NCI-H187 (cell line): ENCODE measurements around the gene LARP1.
"Not testable (repeated sequence)": the region's sequence is repeated elsewhere in the genome, so short reads cannot be mapped to it uniquely, and the experiment has no call there.

ENCODE experiments used
- DNase-seq, 2 experiments: peaks; one replicate each; lab custom pipeline; 2025; lab: John Stamatoyannopoulos, UW

Gene LARP1

DNA sequence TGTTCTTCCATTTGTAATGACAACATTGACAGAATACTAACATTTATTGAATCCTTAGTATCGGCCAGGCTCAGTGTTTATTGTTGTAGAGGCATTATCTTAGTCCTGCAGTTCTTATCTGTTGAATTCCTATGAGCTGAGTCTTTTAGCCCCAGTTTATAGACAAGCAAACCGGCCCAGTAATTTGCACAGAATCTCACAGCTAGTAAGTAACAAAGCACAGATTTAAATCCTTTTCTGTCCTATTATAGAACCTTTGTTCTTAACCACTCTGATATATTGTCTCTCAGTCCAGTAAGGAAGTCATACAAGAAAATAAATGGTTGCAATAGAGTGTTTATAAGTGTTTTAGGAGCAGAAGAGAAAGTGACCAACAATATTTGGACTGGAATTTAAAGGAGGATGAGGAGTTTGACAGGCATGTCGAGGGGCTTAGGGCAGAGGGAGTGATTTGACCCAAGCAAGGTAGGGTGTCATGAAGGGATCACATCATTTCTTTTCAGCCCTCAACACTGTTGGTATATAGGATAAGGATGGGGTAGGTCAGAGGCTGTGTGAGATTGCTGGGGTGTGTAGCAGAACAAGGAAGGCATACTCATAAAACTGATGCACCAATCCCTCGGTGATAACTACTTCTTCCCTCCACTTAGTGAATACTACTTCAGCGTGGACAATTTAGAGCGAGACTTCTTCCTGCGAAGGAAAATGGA, 39.5 kb downstream of the LARP1 start:
- DNase-seq, result no peak

DNA sequence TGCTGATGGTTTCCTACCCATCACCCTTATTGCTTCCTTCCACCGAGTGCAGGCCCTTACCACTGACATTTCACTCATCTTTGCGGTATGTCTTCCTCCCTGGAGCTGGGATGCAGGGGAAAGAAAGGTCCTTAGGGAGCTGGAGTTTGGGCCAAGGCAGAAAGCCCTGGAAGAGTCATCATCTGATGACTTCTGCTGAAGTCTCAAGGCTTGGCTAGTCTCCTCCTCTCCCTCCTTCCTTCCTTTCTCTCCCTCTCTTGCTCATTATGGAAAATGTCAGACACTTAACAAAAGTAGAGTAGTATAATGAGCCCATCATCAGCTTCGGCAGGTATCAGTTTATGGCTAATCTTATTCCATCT, 40.0 kb downstream of the LARP1 start:
- DNase-seq, result no peak

DNA sequence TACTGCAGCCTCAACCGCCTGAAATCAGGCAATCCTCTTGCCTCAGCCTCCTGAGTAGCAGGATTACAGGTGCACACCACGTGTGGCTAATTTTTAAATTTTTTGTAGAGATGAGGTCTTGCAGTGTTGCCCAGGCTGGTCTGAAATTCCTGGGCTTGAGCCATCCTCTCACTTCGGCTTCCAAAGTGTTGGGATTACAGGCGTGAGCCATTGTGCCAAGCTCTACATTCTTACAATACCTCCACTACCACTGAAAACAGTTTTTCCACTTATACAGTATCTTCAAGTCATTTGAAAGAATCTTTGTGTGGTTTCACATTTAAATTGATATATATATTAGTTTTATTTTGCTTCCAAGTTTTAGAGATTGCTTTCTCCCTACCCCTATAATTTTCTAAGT, 42.6 kb downstream of the LARP1 start:
- no peak for DNase-seq

DNA sequence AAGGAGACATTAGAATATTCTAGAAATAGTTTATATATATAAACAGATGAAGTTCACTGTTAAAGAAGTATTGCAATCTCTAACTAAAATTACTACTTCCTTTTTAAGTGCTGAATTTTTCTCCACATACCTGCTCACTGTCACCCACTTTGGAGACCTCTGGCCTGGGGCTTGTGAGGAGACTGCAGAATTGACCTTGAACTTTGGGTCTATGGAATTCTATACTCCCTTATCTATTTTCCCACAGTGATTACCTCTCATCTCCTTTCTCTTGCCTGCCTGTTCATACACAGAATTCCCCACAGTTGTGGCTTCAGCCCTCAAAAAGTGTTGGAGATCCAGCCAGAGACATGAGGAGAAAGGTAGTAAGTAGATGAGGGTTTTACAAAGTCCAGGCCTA, 45.4 kb downstream of the LARP1 start:
- DNase-seq, result no peak

DNA sequence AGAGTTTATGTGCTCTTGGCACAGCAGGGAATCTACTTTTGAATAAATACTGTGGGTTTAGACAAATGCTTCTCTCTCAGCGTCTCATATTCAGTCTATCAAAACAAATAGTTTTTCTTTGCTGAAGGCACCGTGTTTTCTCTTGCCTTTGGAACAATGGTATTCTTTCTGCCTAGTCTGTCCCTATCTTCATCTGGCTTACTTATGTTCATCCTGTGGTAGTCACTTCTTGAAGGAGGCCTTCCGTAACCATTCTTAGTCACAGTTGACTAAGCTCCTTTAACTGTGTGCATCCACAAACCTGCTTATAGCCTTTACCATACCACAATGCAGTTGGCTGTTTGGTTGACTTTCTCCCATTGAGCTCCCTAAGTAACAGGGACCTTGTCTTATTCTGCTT, 45.9 kb downstream of the LARP1 start:
- DNase-seq, result no peak

DNA sequence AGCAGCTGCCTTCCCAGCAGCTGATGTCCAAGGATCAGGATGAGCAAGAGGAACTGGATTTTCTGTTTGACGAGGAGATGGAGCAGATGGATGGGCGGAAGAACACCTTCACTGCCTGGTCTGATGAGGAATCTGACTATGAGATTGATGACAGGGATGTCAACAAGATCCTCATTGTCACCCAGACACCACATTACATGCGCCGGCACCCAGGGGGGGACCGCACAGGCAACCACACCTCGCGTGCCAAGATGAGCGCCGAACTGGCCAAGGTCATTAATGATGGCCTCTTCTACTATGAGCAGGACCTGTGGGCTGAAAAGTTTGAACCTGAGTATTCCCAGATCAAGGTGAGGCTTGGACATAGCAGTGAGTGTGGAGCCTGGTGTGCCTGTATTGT, 46.9 kb downstream of the LARP1 start:
- DNase-seq, result no peak

DNA sequence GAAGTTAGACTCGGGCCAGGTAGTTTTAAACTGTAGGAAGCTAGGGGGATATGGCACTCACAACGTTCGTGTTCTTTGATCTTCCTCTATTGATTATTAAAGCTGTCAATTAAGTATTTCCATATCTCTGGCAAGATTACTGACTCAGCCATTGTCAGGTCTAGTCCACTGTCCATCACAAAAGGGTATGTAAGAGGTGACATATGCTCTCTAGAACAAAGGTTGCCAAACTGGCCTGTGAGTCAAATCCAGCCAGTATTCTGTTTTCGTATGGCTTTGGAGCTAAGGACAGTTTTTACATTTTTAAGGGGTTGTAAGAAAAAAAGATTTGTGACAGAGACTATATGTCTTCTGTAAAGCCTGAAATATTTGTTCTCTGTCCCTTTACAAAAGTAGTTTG, 51.0 kb downstream of the LARP1 start:
- no peak for DNase-seq

DNA sequence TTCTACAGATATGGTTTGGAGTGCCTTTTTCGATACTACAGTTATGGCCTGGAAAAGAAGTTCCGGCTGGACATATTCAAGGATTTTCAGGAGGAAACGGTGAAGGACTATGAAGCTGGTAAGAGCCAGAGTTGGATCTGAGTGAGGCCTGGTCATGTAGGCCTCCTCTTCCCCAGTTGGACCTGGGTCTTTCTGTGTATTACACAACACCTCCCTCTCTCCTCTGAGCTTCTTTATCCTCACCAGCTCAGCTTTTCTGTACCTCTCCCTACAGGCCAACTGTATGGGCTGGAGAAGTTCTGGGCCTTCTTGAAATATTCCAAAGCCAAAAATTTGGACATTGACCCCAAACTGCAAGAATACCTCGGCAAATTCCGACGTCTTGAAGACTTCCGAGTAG, 56.1 kb downstream of the LARP1 start:
- DNase-seq, result no peak

DNA sequence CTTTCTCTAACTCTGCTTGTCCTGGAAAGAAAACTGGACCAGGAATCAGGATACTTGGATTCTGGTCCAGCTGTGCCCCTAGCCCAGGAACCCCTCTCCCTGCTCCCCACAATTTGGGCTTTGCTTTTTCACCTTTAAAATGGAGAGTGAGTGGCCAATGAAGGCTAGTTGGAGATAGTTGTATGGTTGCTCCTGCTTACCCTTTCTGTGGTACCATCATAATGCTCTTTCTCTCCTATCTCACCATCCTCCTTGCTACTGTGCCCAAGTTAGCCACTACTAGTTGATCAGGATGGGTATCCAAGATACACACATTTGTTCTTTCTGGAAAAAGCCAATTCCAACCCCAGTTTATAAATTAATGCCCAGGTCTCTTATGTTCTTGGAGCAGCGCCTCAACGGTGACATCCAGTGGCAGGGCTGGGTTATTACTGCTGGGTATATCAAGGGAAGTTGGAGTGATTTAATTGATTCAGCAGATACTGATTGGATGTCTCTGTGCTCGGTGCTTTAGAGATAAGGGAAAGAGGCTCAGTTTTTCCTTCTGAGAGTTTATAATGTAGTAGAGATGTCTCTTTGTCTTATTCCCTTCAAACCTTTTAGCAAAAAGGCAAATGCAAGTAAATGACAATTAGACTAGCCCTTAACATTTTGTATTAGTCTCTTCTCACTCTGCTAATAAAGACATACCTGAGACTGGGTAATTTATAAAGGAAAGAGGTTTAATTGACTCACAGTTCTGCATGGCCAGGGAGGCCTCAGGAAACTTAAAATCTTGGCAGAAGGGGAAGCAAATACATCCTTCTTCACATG, 56.7 kb downstream of the LARP1 start:
- no peak for DNase-seq

DNA sequence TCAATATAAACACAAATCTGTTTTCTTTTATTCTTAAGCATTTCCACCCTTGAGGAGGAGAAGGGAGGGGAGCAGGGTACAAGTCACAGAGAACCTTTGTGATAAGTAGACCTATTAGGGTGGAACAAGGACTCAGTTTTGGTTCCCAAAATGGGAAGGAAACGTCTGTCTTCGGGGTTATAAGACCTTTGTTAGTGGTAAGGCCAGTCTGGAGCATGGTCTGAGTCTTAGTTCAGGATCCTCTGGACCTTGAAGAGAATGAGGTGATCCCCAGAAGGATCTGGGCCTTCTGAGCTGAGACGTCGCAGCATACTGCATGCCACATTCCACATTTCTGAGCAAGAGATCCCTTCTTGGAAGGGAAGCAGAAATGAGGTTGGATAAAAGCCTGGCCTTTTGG, 58.0 kb downstream of the LARP1 start:
- DNase-seq, result no peak

DNA sequence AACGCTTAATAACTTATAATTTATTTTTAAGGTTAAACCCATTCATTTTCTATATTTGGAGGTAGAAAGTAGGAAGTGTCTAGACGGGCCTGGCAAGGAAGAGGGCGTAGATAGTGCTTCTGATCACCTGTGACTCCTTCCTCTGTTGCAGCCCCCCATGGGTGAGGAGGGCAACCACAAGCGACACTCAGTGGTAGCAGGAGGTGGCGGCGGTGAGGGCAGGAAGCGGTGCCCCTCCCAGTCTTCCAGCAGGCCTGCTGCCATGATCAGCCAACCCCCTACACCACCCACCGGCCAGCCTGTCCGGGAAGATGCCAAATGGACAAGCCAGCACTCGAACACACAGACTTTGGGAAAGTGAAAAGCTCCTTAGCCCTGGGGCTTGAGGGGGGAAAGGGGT, 58.6 kb downstream of the LARP1 start:
- DNase-seq, result no peak

DNA sequence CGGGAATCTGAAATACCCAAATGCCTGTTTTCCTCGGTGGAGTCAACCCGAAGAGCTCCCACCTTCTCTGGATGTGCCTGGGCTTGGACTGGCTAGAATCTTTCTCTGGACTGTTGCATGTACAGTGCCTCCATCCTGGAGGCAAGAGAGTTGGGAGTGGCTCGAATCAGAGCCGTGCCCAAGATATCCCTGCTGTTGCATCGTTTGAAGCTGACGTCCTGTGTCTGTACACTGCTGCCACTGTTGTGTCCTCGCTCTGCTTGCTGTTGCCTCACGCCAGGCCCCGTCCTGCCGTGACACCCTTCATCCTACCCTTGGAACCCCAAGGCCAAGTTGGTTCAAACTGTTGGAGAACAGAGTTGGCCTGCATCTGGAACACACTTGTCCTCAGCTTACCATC, 59.8 kb downstream of the LARP1 start:
- no peak for DNase-seq

DNA sequence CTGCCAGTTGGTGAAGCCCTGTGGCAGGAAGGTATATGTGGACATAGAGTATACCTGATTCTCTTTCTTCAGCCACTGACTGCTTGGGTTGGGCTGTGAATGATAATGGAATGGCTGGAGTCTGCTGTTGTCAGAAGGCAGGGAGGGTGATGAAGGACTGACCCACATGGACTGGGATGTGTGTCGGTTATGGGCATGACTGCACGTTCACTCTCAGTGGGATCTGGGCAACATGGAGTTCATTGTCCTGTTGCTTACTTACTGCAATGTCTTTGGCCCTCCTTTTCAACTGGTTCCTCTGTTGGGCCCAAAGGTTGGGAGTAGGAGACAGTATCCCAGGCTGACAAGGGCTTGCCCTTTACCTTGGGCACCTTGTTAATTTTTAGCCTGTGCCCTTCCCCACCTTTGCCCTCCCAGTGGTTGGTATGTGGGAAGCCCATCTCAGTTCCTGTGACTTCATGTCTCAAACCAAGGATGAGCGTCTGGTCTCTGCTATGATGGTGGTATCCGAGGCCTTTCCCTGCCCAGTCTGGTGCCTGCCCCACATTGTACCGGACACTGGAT, 60.6 kb downstream of the LARP1 start:
- no peak for DNase-seq

DNA sequence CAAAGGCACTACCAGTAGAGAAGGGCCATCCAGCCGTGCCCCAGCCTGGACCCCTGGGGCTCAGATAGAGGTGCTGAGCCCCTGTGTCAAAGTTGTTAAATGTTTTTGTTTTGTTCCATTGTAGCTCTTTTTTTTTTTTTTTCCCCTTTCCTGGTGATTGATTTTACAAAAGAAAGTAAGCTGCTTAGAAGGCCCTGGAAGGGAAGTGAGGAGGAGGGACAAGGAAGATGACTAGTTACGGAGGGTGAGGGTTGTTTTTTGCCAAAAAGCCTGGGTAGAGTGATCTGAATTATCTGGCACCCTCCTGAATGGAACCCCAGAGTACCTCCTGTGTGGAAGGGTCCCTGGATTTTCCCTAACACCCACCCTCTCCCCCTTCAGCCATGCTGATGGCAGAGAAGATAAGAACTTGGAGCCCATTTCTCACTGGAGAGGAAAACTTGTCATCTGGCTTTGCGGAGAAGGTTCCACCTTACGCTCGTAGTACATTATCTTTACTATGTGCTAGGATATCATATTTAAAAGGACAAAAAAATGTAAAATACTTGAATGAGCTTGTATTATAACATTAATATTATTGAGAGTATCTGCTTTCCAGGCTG, 61.8 kb downstream of the LARP1 start:
- no peak for DNase-seq

DNA sequence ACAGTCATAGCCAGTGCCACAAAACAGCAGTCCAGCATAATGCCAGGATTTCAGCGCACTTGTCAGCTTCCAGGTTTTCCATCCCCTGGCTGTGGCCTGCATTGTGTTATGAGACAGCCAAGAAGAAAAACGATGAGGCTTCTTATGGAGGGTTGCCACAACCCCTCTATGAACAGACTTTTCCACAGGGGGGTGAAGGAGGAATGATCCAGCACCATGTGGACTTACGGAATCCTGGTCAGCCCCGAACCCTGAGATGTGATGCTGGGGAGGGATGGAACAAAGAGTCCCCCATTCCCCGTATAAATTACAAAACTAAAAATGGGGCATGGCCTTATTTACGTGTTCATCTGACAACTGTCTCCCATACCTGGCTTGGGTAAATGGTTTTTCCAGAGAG, 62.6 kb downstream of the LARP1 start:
- no peak for DNase-seq

DNA sequence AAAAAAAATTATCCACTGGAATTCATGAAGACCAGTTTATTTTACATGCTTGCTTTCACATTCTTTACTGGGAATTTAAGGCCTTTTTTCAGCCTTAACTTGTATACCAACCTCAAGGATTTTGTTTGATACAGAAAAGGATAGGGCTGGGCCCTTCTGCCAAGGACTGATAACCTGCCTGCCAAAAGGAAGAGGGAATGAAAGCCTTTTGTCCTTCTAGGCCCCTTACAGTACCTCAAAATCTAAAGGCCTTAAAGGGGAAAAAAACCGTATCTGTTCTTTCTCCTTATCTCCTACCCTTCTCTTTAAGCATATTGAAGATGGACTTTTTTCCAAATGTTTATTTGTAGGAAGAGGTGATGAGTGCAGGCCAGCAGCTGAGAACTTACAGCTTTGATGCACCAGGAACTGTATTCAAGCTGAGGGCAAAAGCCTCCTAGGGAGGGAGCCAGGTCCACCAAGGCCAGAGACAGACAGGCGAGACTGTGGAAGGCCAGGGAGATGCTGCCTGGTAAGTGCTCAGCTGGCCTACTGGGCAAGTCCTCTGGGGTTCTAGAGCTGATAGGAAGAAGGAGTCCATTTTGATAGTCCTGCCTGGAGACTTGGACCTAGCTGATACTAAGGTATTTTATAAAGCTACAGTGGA, 63.4 kb downstream of the LARP1 start:
- no peak for DNase-seq

DNA sequence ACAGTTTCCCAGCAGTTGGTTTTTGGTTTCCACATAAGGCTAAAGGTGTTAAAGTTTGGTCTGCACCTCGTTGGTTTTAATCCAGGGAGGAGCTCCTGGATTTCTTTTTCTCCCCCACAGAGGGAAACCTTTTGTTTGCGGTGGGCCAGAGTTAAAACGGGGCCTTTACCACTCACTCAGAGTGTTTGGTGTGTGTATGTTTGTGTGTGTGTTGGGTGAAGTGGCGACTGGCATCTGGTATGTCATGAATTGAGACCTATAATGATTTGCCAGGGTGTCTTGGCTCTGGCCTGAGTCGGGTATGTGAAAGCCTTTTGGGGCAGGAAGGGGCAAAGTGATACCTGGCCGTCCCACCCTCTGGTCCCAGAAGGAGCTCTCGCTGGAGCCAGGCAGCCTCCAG, 64.4 kb downstream of the LARP1 start:
- no peak for DNase-seq

DNA sequence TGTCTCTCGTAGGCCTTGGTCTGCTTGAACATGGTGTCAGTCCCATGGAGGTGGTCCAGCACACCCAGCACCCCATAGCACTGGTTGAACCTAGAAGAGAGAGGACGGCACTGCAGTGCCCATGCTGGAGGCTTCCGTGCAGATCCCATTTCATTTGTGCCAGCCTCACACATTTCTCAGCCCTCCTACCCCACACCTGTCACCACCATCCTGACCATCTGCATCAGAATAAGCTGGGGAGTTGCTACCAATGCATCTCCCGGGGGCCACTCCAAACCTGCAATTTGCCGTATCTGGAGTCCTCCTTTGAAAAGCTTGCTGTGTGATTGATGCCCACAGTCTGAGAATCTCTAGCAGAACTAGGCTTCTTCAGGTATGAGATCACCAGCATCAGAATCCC, 65.2 kb downstream of the LARP1 start:
- no peak for DNase-seq

DNA sequence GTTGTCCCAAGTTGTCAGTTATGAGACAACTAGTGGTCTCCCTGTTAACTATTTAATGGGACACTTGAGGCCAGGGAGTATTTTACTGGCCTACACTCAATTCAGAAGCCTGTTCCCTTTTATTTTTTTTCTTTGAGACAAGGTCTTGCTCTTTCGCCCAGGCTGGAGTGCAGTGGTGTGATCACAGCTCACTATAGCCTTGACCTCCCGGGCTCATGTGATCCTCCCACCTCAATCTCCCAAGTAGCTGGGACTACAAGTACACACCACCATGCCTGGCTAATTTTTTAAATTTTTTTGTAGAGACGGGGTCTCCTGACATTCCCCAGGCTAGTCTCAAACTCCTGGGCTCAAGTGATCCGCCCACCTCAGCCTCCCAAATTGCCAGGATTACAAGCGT, 67.7 kb downstream of the LARP1 start:
- not testable (repeated sequence) for DNase-seq

DNA sequence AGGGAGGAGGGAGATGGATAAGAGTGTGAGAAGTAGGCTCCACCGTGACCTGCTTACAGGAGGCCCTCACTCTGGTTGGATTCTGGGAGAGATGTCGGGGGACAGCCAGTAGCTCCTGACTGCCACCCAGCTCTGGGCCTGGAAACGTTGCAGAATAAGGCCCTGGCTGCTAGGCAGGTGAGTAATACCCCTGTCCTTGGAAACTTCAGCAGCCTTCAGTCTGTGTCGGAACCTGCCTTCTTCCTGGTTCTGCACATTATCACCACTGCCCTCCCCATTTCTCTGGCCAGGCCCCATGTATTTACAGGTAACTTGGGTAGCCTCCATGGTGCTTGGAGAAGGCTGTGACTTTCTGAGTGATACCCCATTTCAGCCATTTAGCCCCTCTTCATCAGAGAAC, 68.4 kb downstream of the LARP1 start:
- no peak for DNase-seq

DNA sequence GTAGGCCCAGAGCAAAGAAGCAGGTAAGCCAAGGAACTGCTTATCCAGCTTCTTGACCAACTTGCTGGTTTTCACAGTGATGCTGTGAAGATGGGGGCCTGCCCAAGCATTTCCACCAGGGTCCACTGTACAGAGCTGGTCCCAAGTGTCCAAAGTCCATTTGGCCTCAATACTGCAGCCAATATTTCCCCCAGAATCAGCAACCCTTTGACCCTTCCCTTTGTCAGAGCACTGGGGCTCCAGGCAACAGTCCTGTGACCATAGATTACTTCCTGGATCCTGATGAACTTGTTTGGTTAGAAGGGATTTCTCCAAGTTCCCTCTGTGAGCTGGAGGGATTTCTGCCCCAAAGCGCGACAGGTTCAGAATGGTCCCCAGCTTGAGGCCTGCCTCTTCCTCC, 68.9 kb downstream of the LARP1 start:
- no peak for DNase-seq

DNA sequence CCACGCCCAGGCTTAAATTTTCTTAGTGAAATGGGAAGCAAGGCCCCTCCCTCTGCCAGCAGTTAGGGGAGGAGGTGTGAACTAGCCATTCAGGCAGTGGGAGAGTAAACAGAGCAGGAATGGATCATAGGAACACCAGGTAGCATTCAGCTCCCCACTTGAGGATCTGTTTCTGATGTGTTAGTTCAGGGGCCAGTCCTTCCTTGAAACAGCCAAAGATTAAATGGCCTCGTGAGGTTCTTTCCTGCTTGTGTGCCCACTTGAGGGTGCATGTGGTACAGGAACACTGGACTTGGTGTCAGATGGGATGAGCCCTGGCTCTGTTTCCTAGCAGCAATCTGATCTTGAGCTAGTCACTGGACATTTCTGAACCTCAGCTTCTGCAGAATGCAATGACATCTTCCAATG, 74.0 kb downstream of the LARP1 start:
- DNase-seq, result no peak
